SHP77 (cell line): ENCODE measurements around the gene C1QC.

Experiments used
- DNase-seq, 2 experiments: peaks; one replicate each; lab custom pipeline; 2025; lab: John Stamatoyannopoulos, UW

The C1QC gene

DNA sequence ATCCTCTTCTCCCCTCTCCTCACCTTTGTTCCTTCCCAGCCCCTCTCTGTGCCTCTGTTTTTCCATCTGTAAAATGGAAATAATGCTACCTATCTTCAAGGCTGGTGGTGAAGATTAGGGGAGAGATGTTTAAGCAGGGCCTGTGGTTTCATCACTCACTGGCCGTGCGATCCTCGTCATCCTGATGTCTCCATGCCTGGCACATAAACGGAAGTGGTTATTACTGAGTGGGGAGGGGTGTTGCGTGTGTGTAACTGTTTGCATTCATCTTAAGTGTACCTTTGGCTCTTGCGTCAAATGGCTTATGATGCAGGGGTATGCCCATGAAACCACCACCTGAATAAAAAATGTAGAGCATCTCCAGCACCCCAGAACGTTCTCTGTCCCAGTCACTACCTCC lies 24.2 kb upstream of the C1QC start:
- peak; percentile 71 to 80 for DNase-seq

DNA sequence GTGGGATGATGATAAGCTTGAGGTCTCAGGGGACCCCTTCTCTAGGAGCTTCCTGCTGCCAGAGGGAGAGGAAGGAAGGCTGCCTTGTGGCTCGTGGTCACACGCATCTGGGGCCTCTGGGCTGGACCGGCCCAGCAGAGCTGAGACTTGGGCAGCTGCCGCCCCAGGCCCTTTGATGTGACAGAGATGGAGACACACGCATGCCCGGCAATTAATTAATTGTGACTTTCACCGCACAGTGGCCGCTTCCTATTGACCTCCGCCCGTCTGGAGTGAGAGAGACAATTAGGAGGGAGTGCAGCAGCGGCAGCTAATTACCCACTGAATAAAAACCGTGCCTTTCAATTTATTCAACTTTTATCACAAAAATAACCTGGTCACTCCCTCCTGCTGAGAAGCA lies 23.6 kb upstream of the C1QC start:
- DNase-seq: no peak

GRCh38 chr1:22621761-22622160 lies 21.7 kb upstream of the C1QC start:
- no peak for DNase-seq

GRCh38 chr1:22625262-22625925 lies 18.0 kb upstream of the C1QC start:
- DNase-seq: no peak

DNA sequence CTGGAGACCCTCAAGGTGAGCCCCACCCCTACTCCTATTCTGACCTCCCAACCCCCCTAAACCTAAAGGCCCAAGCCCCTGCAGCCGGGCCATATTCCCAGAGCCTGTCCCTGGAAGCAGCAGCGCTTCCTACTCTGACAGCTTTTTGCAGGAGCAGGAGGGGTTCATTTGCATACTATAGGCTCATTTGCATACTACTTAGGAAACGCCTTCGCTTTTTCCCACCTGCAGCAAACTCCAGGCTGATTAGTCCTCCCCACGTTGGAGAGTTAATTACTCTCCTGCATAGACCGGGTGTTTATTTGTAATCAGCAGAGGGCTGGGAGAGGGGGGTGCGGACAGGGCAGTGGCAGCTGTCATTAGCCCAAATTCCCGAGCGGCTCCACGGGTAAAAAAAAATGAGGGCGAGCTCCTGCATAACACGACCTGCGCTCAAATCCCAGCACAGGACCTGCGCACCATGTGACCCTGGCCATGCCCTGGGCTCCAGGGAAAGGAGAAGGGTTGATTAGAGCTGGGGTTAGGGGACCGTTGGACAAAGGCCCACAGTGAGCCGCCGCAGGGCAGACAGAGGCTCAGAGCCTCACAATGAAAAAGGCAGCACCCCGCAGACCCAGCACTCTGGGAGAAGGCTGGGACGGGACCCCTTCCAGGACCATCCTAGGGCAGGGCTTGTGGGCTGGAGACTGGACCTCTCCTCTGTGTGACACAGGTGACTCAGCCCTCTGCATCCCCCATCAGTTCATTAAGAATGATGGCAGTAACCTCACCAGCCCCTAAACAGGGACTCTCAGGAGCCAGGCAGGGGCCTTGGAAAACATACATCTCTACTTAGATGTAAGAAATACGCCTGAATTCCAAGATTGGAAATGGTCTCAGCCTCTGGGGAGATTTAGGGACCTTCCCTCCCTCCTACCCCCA lies 16.9 kb upstream of the C1QC start:
- no peak for DNase-seq

- peak; percentile 81 to 88 for DNase-seq
These were observed 16.1 kb upstream of the C1QC start for GRCh38 chr1:22627331-22627730.

- no peak for DNase-seq
These were observed 14.6 kb upstream of the C1QC start for GRCh38 chr1:22628698-22629444.

- DNase-seq: no peak
These were observed 13.5 kb upstream of the C1QC start for GRCh38 chr1:22629886-22630285.

DNA sequence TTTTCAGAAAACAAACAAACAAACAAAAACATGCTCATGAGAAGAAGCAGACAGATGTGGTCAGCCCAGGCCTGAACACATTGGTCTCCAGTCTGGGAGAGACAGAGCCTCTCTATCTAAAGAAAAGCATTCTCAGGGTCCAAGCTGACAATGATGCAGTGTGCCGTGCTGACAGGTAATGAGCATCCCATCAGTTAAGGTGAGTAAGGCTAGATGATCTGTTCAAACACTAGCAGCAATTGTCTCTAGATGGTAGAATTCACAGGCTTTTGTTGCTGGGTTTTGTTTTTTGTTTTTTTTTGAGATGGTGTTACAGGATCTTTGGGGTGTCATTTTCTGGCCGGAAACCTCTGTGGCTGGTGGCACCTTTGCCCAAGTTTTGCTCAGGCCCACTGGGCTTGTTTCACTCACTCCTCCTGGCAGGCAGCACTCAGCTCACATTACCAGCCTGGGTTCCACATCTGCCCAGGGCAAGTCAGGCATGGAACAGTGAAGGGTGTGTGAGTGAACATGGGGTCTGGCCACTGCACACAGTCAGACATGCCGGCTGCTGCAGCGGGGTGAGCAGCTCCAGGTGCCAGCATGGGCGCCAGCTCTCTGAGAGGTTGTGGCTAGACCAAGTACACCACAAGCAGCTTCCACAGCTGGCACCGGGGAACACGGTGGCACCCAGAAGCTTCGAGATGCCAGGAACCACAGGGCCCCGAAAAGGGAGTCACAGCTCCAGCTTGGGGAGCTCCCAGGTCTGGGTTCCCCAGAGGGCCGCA lies 9.6 kb upstream of the C1QC start:
- no peak for DNase-seq

DNA sequence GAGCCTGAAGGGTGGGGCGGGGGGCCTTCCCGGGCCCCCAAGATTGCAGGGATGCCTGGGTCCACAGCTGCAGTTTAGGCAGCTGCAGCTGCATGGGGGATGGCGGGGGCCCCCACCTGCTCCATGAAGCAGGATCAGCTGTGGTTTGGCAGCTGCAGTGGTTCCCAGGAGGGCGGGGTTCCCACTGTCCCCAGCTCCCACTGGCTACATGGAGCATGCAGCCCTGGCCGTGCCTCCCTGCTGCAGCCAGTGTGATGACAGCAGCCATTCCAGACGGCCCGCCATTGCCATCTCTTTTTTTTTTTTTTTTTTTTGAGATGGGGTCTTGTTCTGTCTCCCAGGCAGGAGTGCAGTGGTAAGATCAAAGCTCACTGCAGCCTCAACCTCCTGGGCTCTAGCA lies 8.0 kb upstream of the C1QC start:
- DNase-seq: peak; percentile 20 to 30

- DNase-seq: no peak
These were observed 7.1 kb upstream of the C1QC start, which contains the start of gene C1QA for GRCh38 chr1:22636353-22636752. C1QA (plus strand) TSS chr1:22636628; CDS start chr1:22637617, 989 bp downstream.

DNA sequence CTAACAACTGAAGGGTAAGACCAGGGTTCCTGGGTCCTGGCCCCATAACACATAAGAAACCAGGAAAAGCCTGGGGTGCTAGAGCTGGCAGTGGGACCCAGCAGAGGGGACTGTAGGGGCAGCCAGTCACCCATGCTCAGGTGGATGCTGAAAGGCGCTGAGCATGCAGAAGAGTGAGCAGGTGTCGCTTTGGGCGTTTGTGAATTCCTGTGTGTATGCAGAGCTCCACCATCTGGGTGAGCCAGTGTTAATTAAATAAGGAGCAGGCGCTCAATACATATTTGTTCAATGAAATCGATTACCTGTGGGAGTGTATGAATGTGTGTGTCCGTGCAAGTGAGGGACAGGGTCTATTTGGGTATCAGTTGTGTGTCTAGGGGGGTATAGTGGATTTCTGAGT lies 6.5 kb upstream of the C1QC start:
- peak; percentile 26 to 70 for DNase-seq

GRCh38 chr1:22637907-22638445 lies 5.5 kb upstream of the C1QC start:
- no peak for DNase-seq

- no peak for DNase-seq
These were observed 4.8 kb upstream of the C1QC start for GRCh38 chr1:22638476-22639234.

DNA sequence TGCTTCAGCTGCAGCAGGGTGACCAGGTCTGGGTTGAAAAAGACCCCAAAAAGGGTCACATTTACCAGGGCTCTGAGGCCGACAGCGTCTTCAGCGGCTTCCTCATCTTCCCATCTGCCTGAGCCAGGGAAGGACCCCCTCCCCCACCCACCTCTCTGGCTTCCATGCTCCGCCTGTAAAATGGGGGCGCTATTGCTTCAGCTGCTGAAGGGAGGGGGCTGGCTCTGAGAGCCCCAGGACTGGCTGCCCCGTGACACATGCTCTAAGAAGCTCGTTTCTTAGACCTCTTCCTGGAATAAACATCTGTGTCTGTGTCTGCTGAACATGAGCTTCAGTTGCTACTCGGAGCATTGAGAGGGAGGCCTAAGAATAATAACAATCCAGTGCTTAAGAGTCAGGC lies 4.1 kb upstream of the C1QC start:
- DNase-seq: no peak

- DNase-seq: no peak
These were observed 2.2 kb upstream of the C1QC start for GRCh38 chr1:22641247-22641646.

- peak; percentile 16 to 58 for DNase-seq
These were observed 1.4 kb upstream of the C1QC start for GRCh38 chr1:22641906-22642636.

- DNase-seq: no peak
These were observed 495 bp downstream of the C1QC start for GRCh38 chr1:22643928-22644327.

GRCh38 chr1:22645931-22646330 lies 2.5 kb downstream of the C1QC start:
- no peak for DNase-seq

- DNase-seq: no peak
These were observed 3.0 kb downstream of the C1QC start for GRCh38 chr1:22646384-22646783.
